ENCODE measurements around the gene SELENOM. TPM values are rescaled to one million over a fixed set of nuclear protein-coding genes. Genes with fewer than 3 reads are reported as not detected.

SELENOM gene
- total RNA-seq, 2 donors from 2014 or later = 453 to 1,695 TPM

DNA sequence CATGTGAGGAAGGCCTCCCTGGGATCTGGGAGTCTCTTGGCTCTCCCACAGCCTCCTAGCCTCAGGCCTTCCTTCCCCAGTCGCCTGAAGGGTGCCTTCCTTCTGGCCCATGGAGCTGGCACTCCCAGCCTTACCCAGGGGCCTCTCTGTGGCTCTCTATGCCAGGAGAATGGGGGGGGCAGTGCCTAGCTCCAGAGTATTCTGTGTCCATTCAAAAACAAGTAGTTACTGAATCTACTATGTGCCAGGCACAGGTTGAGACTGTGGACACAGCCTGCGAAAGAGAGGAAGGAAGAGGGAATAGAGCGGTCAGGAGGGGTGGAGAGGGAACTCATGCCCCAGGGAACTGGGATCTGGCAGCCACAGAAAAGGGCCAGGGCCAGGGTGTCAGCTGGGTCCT is 35.7 kb upstream of the SELENOM start:
- Histone ChIP-seq H3K27ac (peak overlapping the region in 1 of 2 donors; percentile 20), H3K27me3 (replicated peaks; ENCODE audit: insufficient read depth) (peaks cover 3% of the 10 kb centered on the region), H3K4me3 (no peak overlapping the region), H3K4me1 (ENCODE audit: control insufficient read depth in 1 of 2, low read depth in 2 of 2) (peaks cover 0 to 25% of the 10 kb centered on the region in 2 donors), H3K36me3 (no peaks in the 10 kb centered on the region), H3K9me3 (no peaks in the 10 kb centered on the region)
- ATAC-seq (ENCODE audit: insufficient number of reproducible peaks, low FRiP score, low read depth) (no peak), DNase-seq (ENCODE audit: low spot score) (no peak)
- TF ChIP-seq, protein P1, sequence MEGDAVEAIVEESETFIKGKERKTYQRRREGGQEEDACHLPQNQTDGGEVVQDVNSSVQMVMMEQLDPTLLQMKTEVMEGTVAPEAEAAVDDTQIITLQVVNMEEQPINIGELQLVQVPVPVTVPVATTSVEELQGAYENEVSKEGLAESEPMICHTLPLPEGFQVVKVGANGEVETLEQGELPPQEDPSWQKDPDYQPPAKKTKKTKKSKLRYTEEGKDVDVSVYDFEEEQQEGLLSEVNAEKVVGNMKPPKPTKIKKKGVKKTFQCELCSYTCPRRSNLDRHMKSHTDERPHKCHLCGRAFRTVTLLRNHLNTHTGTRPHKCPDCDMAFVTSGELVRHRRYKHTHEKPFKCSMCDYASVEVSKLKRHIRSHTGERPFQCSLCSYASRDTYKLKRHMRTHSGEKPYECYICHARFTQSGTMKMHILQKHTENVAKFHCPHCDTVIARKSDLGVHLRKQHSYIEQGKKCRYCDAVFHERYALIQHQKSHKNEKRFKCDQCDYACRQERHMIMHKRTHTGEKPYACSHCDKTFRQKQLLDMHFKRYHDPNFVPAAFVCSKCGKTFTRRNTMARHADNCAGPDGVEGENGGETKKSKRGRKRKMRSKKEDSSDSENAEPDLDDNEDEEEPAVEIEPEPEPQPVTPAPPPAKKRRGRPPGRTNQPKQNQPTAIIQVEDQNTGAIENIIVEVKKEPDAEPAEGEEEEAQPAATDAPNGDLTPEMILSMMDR (IDR thresholded peaks at IDR 0.05) = no peak

DNA sequence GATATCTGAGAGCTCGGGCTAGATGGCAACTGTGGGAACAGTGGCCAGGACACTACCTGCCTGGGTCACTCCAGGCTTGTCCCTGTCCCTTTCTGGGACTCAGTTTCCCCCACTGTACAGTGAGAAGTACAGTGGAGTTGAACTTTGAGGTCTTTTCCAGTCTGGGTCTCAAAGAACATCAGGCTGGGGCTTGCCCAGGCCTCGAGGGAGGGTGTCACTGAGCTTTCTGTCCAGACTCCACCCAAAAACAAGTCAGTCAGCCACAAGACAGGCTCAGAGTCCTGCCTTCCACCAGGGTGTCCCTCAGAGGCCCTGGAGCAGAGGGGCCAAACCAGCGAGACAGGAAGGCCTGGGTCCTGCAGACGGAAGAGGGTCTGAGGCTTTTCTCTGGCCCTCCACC is 34.9 kb upstream of the SELENOM start:
- no peaks in the 10 kb centered on the region for H3K36me3 ChIP-seq
- TF ChIP-seq, protein P1 (IDR thresholded peaks at IDR 0.05) = no peak
- no peak for DNase-seq (ENCODE audit: low spot score)

GRCh38 chr22:31141551-31141950 is 34.2 kb upstream of the SELENOM start:
- Histone ChIP-seq H3K27ac (no peak overlapping the region), H3K27me3 (replicated peaks; ENCODE audit: insufficient read depth) (peaks cover 3% of the 10 kb centered on the region), H3K4me1 (ENCODE audit: control insufficient read depth in 1 of 2, low read depth in 2 of 2) (peaks cover 0 to 24% of the 10 kb centered on the region in 2 donors), H3K36me3 (no peaks in the 10 kb centered on the region), H3K9me3 (no peaks in the 10 kb centered on the region), H3K4me3 (no peak overlapping the region)
- ATAC-seq (ENCODE audit: insufficient number of reproducible peaks, low FRiP score, low read depth) = no peak
- TF ChIP-seq, protein P1 (IDR thresholded peaks at IDR 0.05) = no peak
- no peak for DNase-seq (ENCODE audit: low spot score)

More for the DNA sequence above, 34.9 kb upstream of the SELENOM start:
- Histone ChIP-seq H3K4me1 (ENCODE audit: control insufficient read depth in 1 of 2, low read depth in 2 of 2) (peaks cover 0 to 24% of the 10 kb centered on the region in 2 donors), H3K9me3 (no peaks in the 10 kb centered on the region), H3K27ac (no peak overlapping the region), H3K4me3 (no peak overlapping the region), H3K27me3 (replicated peaks; ENCODE audit: insufficient read depth) (peaks cover 3% of the 10 kb centered on the region)
- no peak for ATAC-seq (ENCODE audit: insufficient number of reproducible peaks, low FRiP score, low read depth)

DNA sequence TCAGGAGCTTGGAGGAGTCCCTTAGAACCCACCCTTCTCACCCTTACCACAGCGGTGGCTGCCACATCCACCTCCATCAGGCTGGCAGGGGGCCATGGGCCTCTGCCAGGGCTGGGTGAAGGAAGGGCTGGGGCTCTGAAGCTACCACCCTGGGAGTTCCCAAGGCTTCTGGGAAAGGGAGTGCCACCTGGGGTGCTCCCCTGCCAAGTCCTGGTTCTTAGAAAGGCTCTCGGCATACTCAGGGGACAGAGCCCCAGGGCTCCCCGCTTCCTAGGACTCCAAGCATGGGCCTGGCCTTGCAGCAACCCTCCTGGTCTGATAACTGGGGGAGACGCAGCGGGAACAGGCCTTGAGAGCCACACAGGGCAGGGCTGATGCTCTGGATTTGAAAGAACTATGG is 33.4 kb upstream of the SELENOM start:
- Histone ChIP-seq H3K4me3 (no peak overlapping the region), H3K27me3 (replicated peaks; ENCODE audit: insufficient read depth) (peaks cover 3% of the 10 kb centered on the region), H3K4me1 (ENCODE audit: control insufficient read depth in 1 of 2, low read depth in 2 of 2) (peaks cover 0 to 24% of the 10 kb centered on the region in 2 donors), H3K27ac (no peak overlapping the region), H3K36me3 (no peaks in the 10 kb centered on the region), H3K9me3 (no peaks in the 10 kb centered on the region)
- TF ChIP-seq, protein P1 (IDR thresholded peaks at IDR 0.05) = no peak
- no peak for DNase-seq (ENCODE audit: low spot score)
- no peak for ATAC-seq (ENCODE audit: insufficient number of reproducible peaks, low FRiP score, low read depth)

DNA sequence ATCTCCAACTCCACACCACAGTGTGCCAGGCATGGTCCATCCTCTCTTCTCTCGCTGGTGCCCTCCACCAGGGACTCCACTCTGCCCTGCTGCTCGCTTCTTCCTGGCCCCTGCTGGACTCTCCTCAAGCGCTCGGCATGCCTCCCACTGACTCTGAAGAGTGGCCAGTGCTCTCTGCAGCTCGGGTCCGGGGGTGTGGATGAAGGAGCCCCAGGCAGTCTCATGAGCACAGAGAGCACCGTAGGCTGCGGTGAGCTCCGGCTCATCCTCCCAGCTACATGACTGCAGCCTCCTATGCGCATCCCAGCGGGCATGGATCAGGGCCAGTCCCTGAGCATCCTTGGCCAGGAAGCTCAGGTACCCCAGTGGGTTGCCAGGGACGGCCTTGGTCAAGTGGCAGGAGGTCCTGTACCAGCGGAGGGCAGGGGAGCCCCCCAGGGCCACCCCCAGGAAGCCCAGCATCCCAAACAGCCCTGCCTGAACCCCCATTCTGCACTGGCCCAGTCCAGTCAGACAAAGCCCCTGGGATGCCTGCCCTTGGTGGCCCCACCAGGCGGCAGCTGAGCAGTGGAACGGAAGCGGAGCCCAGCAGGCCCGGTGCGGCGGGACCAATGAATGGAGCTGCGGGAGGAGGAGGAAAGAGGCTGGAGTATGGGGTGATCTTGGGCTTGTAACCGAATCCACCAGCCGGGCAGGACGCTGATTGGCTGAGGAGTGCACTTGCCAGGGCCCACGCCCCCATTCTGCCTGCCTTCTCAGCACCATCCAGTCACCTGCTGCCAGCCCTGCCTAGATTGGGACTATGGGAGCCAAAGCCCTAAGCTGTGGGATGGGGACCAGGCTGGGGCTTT is 32.7 kb upstream of the SELENOM start, which contains the start of gene PLA2G3:
PLA2G3 (minus strand) TSS at position 643 of the 851 bp plus-strand sequence; CDS start at position 489, 154 bp downstream.
- TF ChIP-seq, protein P1 (IDR thresholded peaks at IDR 0.05) = no peak
- Histone ChIP-seq H3K4me1 (ENCODE audit: control insufficient read depth in 1 of 2, low read depth in 2 of 2) (peaks cover 0 to 24% of the 10 kb centered on the region in 2 donors), H3K9me3 (no peaks in the 10 kb centered on the region), H3K27ac (no peak within 1 kb of the TSS), H3K4me3 (no peak within 1 kb of the TSS), H3K36me3 (no peaks in the 10 kb centered on the region), H3K27me3 (replicated peaks; ENCODE audit: insufficient read depth) (peaks cover 3% of the 10 kb centered on the region)
- ATAC-seq (ENCODE audit: insufficient number of reproducible peaks, low FRiP score, low read depth) = no peak
- no peak for DNase-seq (ENCODE audit: low spot score)
